GM18907 (cell line): ENCODE data around the gene OR2Z1.
"Not testable (repeated sequence)": the region's sequence is repeated elsewhere in the genome, so short reads cannot be mapped to it uniquely, and the experiment has no call there.

Experiments used
- ATAC-seq: cut with Tn5 transposase; IDR thresholded peaks from one replicate; pipeline ENCODE4 v1.9.1; 2021; ENCODE audit warnings: mild to moderate bottlenecking, moderate library complexity; ENCODE audit not compliant: unreplicated experiment

OR2Z1 gene

GRCh38 chr19:8700956-8701355, 20.5 kb upstream of the OR2Z1 start:
- ATAC-seq, result no peak

DNA sequence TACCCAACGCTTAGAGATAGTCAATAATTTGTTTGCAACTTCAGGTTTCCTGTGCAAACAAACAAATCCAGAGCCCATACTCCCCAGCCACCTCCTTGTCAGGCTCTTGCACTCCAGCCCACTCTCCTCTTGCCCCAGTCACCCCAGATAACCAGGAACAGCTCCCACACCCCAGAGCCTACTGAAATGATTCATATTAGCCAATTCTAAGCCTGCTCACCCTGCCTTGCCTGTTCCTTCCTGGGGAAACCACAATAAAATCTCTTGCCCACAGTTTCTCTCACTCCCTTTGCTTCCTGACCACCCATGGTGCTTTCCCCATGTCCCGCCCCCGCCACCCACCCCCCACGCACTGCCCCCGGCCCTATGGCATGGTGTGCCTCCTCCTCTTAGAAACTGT, 19.1 kb upstream of the OR2Z1 start:
- no peak for ATAC-seq

DNA sequence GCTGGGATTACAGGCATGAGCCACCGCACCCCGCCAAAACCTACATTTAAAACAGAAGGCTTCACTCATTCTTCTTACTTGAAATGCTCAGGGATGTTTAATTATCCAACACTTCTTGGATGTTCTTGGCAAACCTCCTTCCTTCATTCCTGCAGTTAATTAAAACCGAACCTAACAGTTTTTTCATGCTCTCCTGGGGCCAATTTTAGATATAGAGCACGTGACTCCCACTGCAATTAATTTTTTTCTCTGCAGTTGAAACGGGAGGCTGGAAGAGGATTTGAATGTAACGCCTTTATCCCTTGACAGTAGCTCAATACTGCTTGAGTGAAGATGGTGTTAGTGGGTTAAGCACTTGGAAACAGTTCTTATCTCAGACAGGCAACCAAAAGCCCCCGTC, 18.2 kb upstream of the OR2Z1 start:
- ATAC-seq, result no peak

- not testable (repeated sequence) for ATAC-seq
Observed at GRCh38 chr19:8705304-8705703, 16.1 kb upstream of the OR2Z1 start.

- no peak for ATAC-seq
Observed at GRCh38 chr19:8705742-8706141, 15.7 kb upstream of the OR2Z1 start.

DNA sequence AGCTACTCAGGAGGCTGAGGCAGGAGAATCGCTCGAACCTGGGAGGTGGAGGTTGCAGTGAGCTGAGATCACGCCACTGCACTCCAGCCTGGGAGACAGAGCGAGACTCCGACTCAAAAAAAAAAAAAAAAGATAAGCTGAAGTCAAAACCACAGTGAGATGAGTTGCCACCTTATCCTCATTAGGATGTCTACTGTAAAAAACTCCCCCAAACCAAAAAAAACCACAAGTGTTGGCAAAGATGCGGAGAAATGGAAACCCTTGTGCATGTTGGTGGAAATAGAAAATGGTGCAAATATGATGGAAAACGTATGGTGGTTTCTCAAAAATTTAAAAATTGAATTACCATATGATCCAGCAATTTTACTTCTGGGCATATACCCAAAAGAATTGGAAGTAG, 11.1 kb upstream of the OR2Z1 start:
- ATAC-seq, result not testable (repeated sequence)

DNA sequence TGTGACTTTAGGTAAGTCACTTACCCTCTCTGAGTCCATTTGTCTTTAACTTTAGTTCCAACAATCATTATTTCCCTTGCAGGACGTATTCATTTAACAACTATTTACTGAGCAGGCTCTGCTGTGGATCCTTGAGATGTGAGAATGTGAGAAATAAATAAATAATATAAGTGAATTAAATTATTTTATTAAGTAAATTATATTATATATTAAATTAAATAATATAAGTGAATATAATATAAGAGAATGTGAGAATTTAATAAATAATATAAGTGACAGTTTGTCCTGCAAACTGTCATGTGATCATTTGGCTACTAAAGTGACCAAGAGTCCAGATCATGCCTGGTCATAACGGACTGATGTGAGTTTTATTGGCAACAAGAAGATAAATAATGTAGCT, 598 bp downstream of the OR2Z1 start:
- no peak for ATAC-seq

- ATAC-seq, result no peak
Observed at GRCh38 chr19:8724276-8724675, 2.8 kb downstream of the OR2Z1 start.

DNA sequence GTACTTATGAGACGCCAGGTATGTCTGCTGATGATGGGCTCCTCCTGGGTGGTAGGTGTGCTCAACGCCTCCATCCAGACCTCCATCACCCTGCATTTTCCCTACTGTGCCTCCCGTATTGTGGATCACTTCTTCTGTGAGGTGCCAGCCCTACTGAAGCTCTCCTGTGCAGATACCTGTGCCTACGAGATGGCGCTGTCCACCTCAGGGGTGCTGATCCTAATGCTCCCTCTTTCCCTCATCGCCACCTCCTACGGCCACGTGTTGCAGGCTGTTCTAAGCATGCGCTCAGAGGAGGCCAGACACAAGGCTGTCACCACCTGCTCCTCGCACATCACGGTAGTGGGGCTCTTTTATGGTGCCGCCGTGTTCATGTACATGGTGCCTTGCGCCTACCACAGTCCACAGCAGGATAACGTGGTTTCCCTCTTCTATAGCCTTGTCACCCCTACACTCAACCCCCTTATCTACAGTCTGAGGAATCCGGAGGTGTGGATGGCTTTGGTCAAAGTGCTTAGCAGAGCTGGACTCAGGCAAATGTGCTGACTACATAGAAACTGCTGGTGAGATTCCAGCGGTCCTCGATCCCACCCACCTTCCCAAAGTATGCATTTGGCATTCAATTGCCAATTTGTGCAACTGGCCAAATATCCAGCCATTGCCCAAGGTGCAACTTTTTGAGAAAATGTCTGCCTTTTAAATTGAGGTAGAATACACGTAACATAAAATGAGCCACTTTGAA, 10.2 kb downstream of the OR2Z1 start:
- no peak for ATAC-seq

DNA sequence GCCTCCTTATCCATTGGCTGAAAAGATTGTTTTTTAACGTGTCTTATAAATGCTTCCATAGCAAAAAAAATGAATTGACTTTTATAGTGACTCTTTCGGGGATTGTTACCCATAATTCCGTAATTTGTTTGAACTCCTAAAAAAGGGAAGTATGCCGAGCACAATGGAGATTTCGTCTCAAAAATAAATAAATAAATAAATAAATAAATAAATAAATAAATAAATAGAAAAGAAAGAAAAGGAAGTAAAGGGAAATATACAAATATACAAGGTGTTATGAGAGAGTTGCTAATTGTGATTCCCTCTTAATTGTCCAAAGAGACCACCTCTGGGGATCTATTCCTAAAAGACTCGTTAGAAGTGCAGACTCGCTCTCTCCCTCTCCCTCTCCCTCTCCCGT, 16.9 kb downstream of the OR2Z1 start:
- ATAC-seq, result no peak

- ATAC-seq, result not testable (repeated sequence)
Observed at GRCh38 chr19:8739291-8740065, 18.0 kb downstream of the OR2Z1 start.

GRCh38 chr19:8767257-8767656, 45.8 kb downstream of the OR2Z1 start:
- not testable (repeated sequence) for ATAC-seq

DNA sequence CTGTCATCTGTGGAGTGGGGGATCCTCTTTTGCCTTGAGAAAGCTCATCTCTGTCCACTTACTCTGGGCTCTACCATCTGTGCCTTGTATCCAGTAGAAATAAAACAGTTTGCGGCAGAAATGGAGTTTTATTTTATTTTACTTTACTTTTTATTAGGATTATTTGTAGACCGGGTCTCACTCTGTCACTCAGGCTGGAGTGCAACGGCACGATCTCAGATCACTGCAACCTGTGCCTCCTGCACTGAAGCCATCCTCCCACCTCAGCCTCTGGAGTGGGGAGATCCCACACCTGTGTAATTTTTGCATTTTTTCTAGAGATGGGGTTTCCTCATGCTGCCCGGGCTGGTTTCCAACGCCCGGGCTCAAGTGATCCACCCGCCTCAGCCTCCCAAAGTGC, 47.8 kb downstream of the OR2Z1 start:
- ATAC-seq, result not testable (repeated sequence)

GRCh38 chr19:8773587-8773986, 52.2 kb downstream of the OR2Z1 start:
- not testable (repeated sequence) for ATAC-seq
